HEK293 (cell line): ENCODE results near the gene TIMM17B.

Source experiments
- ATF2 ChIP-seq: fragments of 450-650 bp; formaldehyde crosslinking; IDR thresholded peaks from 2 replicates; pipeline ENCODE4 v1.5.1; 2016; ENCODE audit warnings: missing biosample characterization, missing genetic modification characterization, low read depth
- HOXA7 ChIP-seq: sonication (generic); formaldehyde crosslinking; IDR thresholded peaks from 2 replicates; pipeline ENCODE4 v1.8.1; 2022; ENCODE audit warnings: missing genetic modification reagents, borderline replicate concordance
- RBAK ChIP-seq: fragments of 450-650 bp; formaldehyde crosslinking; IDR thresholded peaks from 2 replicates; pipeline ENCODE4 v1.5.1; 2016; ENCODE audit warnings: missing biosample characterization, missing genetic modification characterization
- SCRT1 ChIP-seq: fragments of 450-650 bp; formaldehyde crosslinking; IDR thresholded peaks from 2 replicates; pipeline ENCODE4 v1.5.1; 2016; ENCODE audit warnings: missing biosample characterization, missing genetic modification characterization, borderline replicate concordance
- TSHZ1 ChIP-seq: fragments of 450-650 bp; formaldehyde crosslinking; IDR thresholded peaks from 2 replicates; pipeline ENCODE4 v1.5.1; 2016; ENCODE audit warnings: missing biosample characterization, missing genetic modification characterization, borderline replicate concordance
- ZBTB48 ChIP-seq: fragments of 450-650 bp; formaldehyde crosslinking; IDR thresholded peaks from 2 replicates; pipeline ENCODE4 v1.5.1; 2016; ENCODE audit warnings: missing biosample characterization, missing genetic modification characterization
- ZNF146 ChIP-seq: fragments of 450-650 bp; formaldehyde crosslinking; IDR thresholded peaks from 2 replicates; pipeline ENCODE4 v1.5.1; 2016; ENCODE audit warnings: missing biosample characterization, missing genetic modification characterization
- ZNF148 ChIP-seq: fragments of 450-650 bp; formaldehyde crosslinking; IDR thresholded peaks from 2 replicates; pipeline ENCODE4 v1.5.0; 2017; ENCODE audit warnings: missing biosample characterization, missing genetic modification characterization, borderline replicate concordance
- ZNF214 ChIP-seq: fragments of 450-650 bp; formaldehyde crosslinking; IDR thresholded peaks from 2 replicates; pipeline ENCODE4 v1.5.1; 2017; ENCODE audit warnings: missing biosample characterization, mild to moderate bottlenecking, missing genetic modification characterization, borderline replicate concordance
- ZNF26 ChIP-seq: fragments of 450-650 bp; formaldehyde crosslinking; IDR thresholded peaks from 2 replicates; pipeline ENCODE4 v1.5.1; 2016; ENCODE audit warnings: missing biosample characterization, missing genetic modification characterization
- ZNF488 ChIP-seq: fragments of 450-650 bp; formaldehyde crosslinking; IDR thresholded peaks from 2 replicates; pipeline ENCODE4 v1.5.1; 2016; ENCODE audit warnings: missing biosample characterization, missing genetic modification characterization
- ZNF518A ChIP-seq: fragments of 450-650 bp; formaldehyde crosslinking; conservative IDR thresholded peaks from 2 replicates; pipeline ENCODE4 v1.5.1; 2016; ENCODE audit warnings: low read depth, missing biosample characterization, missing genetic modification characterization
- ZNF629 ChIP-seq: fragments of 450-650 bp; formaldehyde crosslinking; IDR thresholded peaks from 2 replicates; pipeline ENCODE4 v1.5.1; 2017; ENCODE audit warnings: missing biosample characterization, missing genetic modification characterization
- ZNF658 ChIP-seq: fragments of 450-650 bp; formaldehyde crosslinking; IDR thresholded peaks from 2 replicates; pipeline ENCODE4; 2016; ENCODE audit warnings: missing biosample characterization, missing genetic modification characterization
- ZNF670 ChIP-seq: fragments of 450-650 bp; formaldehyde crosslinking; IDR thresholded peaks from 2 replicates; pipeline ENCODE4 v1.5.1; 2016; ENCODE audit warnings: missing biosample characterization, missing genetic modification characterization, low read depth
- ZSCAN18 ChIP-seq: fragments of 450-650 bp; formaldehyde crosslinking; IDR thresholded peaks from 2 replicates; pipeline ENCODE4 v1.5.1; 2016; ENCODE audit warnings: missing biosample characterization, missing genetic modification characterization
- ZXDB ChIP-seq: fragments of 450-650 bp; formaldehyde crosslinking; IDR thresholded peaks from 2 replicates; pipeline ENCODE4 v1.5.1; 2016; ENCODE audit warnings: missing biosample characterization, missing genetic modification characterization

The TIMM17B gene

GRCh38 chrX:48918643-48919340 is 21.2 kb upstream of the TIMM17B start, which contains the start of gene PIM2 (continued):
- TF ChIP-seq ATF2 (tag by site-specific recombination) (no peak), ZNF670 (no peak), ZNF488 (tag by site-specific recombination) (no peak), ZBTB48 (tag by site-specific recombination) (no peak), ZNF518A (no peak), SCRT1 (tag by site-specific recombination) (no peak), ZNF658 (no peak), ZNF146 (no peak), RBAK (no peak), ZNF214 (tag by site-specific recombination) (no peak), ZNF148 (tag by site-specific recombination) (no peak), ZNF629 (peak; percentile 24; the same call in 1 of the 2 replicates), TSHZ1 (no peak), ZSCAN18 (no peak), HOXA7 (CRISPR knock-in tag) (no peak), ZXDB (0 out of 2 replicates have a peak, but pooled peaks have one; percentile 46), ZNF26 (tag by site-specific recombination) (no peak)
